Upper lobe of left lung (tissue), 6 donors: ENCODE measurements around the gene SORBS1. TPM values are rescaled to one million over a fixed set of nuclear protein-coding genes. Genes with fewer than 3 reads are reported as not detected.
A peak's percentile ranks its signal among the peaks of the same experiment; 100 is the strongest.

ENCODE experiments used
- ATAC-seq, 2 donors: fragments of 200-7000 bp; cut with Tn5 transposase; one replicate each; pipeline ENCODE4 v1.9.1; 2022; ENCODE audit warnings: mild to moderate bottlenecking in 2 of 2, moderate library complexity in 2 of 2; ENCODE audit not compliant: low FRiP score in 2 of 2
- DNase-seq, 2 donors: peaks; one replicate each; pipeline ENCODE4 v3.0.0-alpha.2; 2019 to 2020
- H3K27ac ChIP-seq, 4 donors: fragments of 200-600 bp; sonication (generic); one replicate each; pipeline ENCODE4 v1.5.1; 2016 to 2019
- H3K27me3 ChIP-seq, 4 donors: fragments of 200-600 bp; sonication (generic); one replicate each; pipeline ENCODE4 v1.5.1; 2017 to 2019
- H3K36me3 ChIP-seq, 4 donors: fragments of 200-600 bp; sonication (generic); one replicate each; pipeline ENCODE4 v1.5.1; 2016 to 2019
- H3K4me1 ChIP-seq, 4 donors: fragments of 200-600 bp; sonication (generic); one replicate each; pipeline ENCODE4 v1.5.1; 2018 to 2019
- H3K4me3 ChIP-seq, 4 donors: fragments of 200-600 bp; sonication (generic); one replicate each; pipeline ENCODE4 v1.5.1; 2017 to 2019; ENCODE audit warnings: mild to moderate bottlenecking in 2 of 4, moderate library complexity in 1 of 4
- H3K9me3 ChIP-seq, 4 donors: fragments of 200-600 bp; sonication (generic); one replicate each; pipeline ENCODE4 v1.5.1; 2018 to 2019
- CTCF ChIP-seq, 6 experiments: fragments of 450-650 bp in 4 of 6; fragments of 200-600 bp in 2 of 6; sonication (generic) in 2 of 6; IDR thresholded peaks; one replicate each; pipeline ENCODE4 v1.5.1; 2016 to 2019; ENCODE audit warnings: antibody characterized with exemption in 6 of 6
- EP300 ChIP-seq, 4 donors: sonication (generic); formaldehyde crosslinking; IDR thresholded peaks; one replicate each; pipeline ENCODE4 v1.5.1; 2017; ENCODE audit warnings: antibody characterized with exemption in 4 of 4, control low read depth in 2 of 4
- POLR2A ChIP-seq, 4 donors: fragments of 450-650 bp; IDR thresholded peaks; one replicate each; pipeline ENCODE4 v1.5.1; 2016 to 2017; ENCODE audit warnings: antibody characterized with exemption in 4 of 4, mild to moderate bottlenecking in 2 of 4
- POLR2AphosphoS5 ChIP-seq, 2 donors: sonication (generic); formaldehyde crosslinking; IDR thresholded peaks; one replicate each; pipeline ENCODE4 v1.5.1; 2017; ENCODE audit warnings: antibody characterized with exemption in 2 of 2
- WGBS, 2 donors: methylation state at CpG; one replicate each; pipeline ENCODE4 v1.1.5; 2017 to 2018; 5-methylcytosine and 5-hydroxymethylcytosine counted together
- total RNA-seq, 6 donors: library from RNA; depleted of rRNA in 4 of 6; stranded (reverse); fragments of >200 nt in 4 of 6; gene quantifications; one replicate each; pipeline versions ENCODE4 v1.1.0 to v1.2.1, GENCODE V29; 2016 to 2021
- donor health status: DM: no; HTN: no; CAD: no; lungs with moderate emphysema.
- donor health status: DM: no; HTN: yes; CAD: no; lungs with severe emphysema.

The SORBS1 gene
- total RNA-seq, 6 donors from 2014 or later = 45.8 to 116 (median 71.7) TPM

GRCh38 chr10:95505084-95505610, 56.0 kb downstream of the SORBS1 start:
- TF ChIP-seq POLR2A (IDR thresholded peaks at IDR 0.05) (no peak), CTCF (IDR thresholded peaks at IDR 0.05) (no peak), POLR2AphosphoS5 (IDR thresholded peaks at IDR 0.05) (no peak), EP300 (IDR thresholded peaks at IDR 0.05) (no peak)
- peak overlapping the region in 1 of 4 donors; percentile 8 for H3K27ac ChIP-seq
- H3K4me3 ChIP-seq = peak overlapping the region in 1 of 4 donors; percentile 11
- no peaks in the 10 kb centered on the region for H3K27me3 ChIP-seq
- H3K4me1 ChIP-seq = peaks cover 23 to 50% (median 38%) of the 10 kb centered on the region in 4 donors
- DNase-seq (no peak), ATAC-seq (no peak)
- no peaks in the 10 kb centered on the region for H3K36me3 ChIP-seq
- WGBS, 2 donors = 56 to 58% methylated on average over 5 of the region's 5 CpGs
- no peaks in the 10 kb centered on the region for H3K9me3 ChIP-seq

- H3K4me3 ChIP-seq = no peak overlapping the region
- H3K27ac ChIP-seq = no peak overlapping the region
- WGBS, 2 donors = 88 to 97% methylated on average over 4 of the region's 4 CpGs
- DNase-seq = no peak
- no peaks in the 10 kb centered on the region for H3K9me3 ChIP-seq
- H3K36me3 ChIP-seq = no peaks in the 10 kb centered on the region
- H3K27me3 ChIP-seq = no peaks in the 10 kb centered on the region
- no peak for TF ChIP-seq EP300 (IDR thresholded peaks at IDR 0.05)
- TF ChIP-seq POLR2AphosphoS5 (IDR thresholded peaks at IDR 0.05) = no peak
- no peak for TF ChIP-seq CTCF (IDR thresholded peaks at IDR 0.05)
- TF ChIP-seq POLR2A (IDR thresholded peaks at IDR 0.05) = no peak
- peaks cover 24 to 58% (median 45%) of the 10 kb centered on the region in 4 donors for H3K4me1 ChIP-seq
- no peak for ATAC-seq
These were observed 56.9 kb downstream of the SORBS1 start for GRCh38 chr10:95504246-95504691.

GRCh38 chr10:95503526-95503925, 57.6 kb downstream of the SORBS1 start:
- no peaks in the 10 kb centered on the region for H3K27me3 ChIP-seq
- H3K27ac ChIP-seq = no peak overlapping the region
- H3K36me3 ChIP-seq = no peaks in the 10 kb centered on the region
- no peak overlapping the region for H3K4me3 ChIP-seq
- no peak for DNase-seq
- H3K4me1 ChIP-seq = peaks cover 18 to 51% (median 42%) of the 10 kb centered on the region in 4 donors
- no peak for ATAC-seq
- no peaks in the 10 kb centered on the region for H3K9me3 ChIP-seq
- 92% methylated on average over 3 of the region's 3 CpGs for WGBS, 2 donors
- TF ChIP-seq CTCF (IDR thresholded peaks at IDR 0.05) (no peak), POLR2A (IDR thresholded peaks at IDR 0.05) (no peak), POLR2AphosphoS5 (IDR thresholded peaks at IDR 0.05) (no peak), EP300 (IDR thresholded peaks at IDR 0.05) (no peak)

GRCh38 chr10:95503001-95503400, 58.2 kb downstream of the SORBS1 start:
- TF ChIP-seq POLR2AphosphoS5 (IDR thresholded peaks at IDR 0.05) (no peak), EP300 (IDR thresholded peaks at IDR 0.05) (no peak), CTCF (IDR thresholded peaks at IDR 0.05) (no peak), POLR2A (IDR thresholded peaks at IDR 0.05) (no peak)
- Histone ChIP-seq H3K36me3 (no peaks in the 10 kb centered on the region), H3K4me1 (peaks cover 16 to 50% (median 40%) of the 10 kb centered on the region in 4 donors), H3K9me3 (no peaks in the 10 kb centered on the region), H3K27ac (no peak overlapping the region), H3K4me3 (no peak overlapping the region), H3K27me3 (no peaks in the 10 kb centered on the region)
- ATAC-seq = no peak
- no peak for DNase-seq

GRCh38 chr10:95502377-95502776, 58.8 kb downstream of the SORBS1 start:
- H3K9me3 ChIP-seq = no peaks in the 10 kb centered on the region
- no peak for DNase-seq
- H3K4me3 ChIP-seq = no peak overlapping the region
- WGBS, 2 donors = 93 to 100% methylated on average over 1 of the region's 1 CpG
- no peaks in the 10 kb centered on the region for H3K36me3 ChIP-seq
- no peak for ATAC-seq
- no peaks in the 10 kb centered on the region for H3K27me3 ChIP-seq
- TF ChIP-seq POLR2A (IDR thresholded peaks at IDR 0.05) (no peak), EP300 (IDR thresholded peaks at IDR 0.05) (no peak), CTCF (IDR thresholded peaks at IDR 0.05) (no peak), POLR2AphosphoS5 (IDR thresholded peaks at IDR 0.05) (no peak)
- peaks cover 16 to 50% (median 40%) of the 10 kb centered on the region in 4 donors for H3K4me1 ChIP-seq
- no peak overlapping the region for H3K27ac ChIP-seq
